Measurements from ENCODE around the gene NAV2.

The NAV2 gene

GRCh38 chr11:19725379-19726079, 12.9 kb downstream of the NAV2 start:
- Histone ChIP-seq H3K27ac (ENCODE audit: insufficient read depth in 1 of 2, low read depth in 1 of 2, low read length in 2 of 2, poor library complexity in 1 of 2, severe bottlenecking in 2 of 2) (no peak overlapping the region), H3K27me3 (replicated peaks in 2 of 5; ENCODE audit: control insufficient read depth in 4 of 5, insufficient read depth in 5 of 5, low read length in 4 of 5) (peaks cover 0 to 13% (median 0%) of the 10 kb centered on the region in 5 experiments), H3K36me3 (ENCODE audit: control insufficient read depth in 4 of 4, insufficient read depth in 4 of 4, low read length in 3 of 4) (no peaks in the 10 kb centered on the region), H3K4me3 (ENCODE audit: control insufficient read depth in 1 of 7, extremely low read depth in 1 of 7, insufficient read depth in 4 of 7, low read depth in 2 of 7, low read length in 6 of 7) (no peak overlapping the region), H3K9me3 (ENCODE audit: control extremely low read depth in 1 of 5, control insufficient read depth in 4 of 5, insufficient read depth in 2 of 5, low read depth in 1 of 5, low read length in 4 of 5) (no peaks in the 10 kb centered on the region), H3K4me1 (ENCODE audit: control extremely low read depth in 1 of 4, control insufficient read depth in 4 of 4, insufficient read depth in 4 of 4, low read length in 3 of 4) (peaks cover 0 to 10% (median 6%) of the 10 kb centered on the region in 4 experiments)
- no peak for DNase-seq
- CTCF ChIA-PET, result interaction anchor here (1.6 to 2.4 kb wide), 2 partner anchors 10 to 17 kb away, joined by 5 to 9 read pairs; no protein-coding TSS in a partner anchor
- POLR2A ChIA-PET, result no interaction called here
- 93% methylated on average over 11 of the region's 12 CpGs for WGBS (ENCODE audit: insufficient coverage)

- no peak for DNase-seq
- peaks cover 0 to 10% (median 6%) of the 10 kb centered on the region in 4 experiments for H3K4me1 ChIP-seq (ENCODE audit: control extremely low read depth in 1 of 4, control insufficient read depth in 4 of 4, insufficient read depth in 4 of 4, low read length in 3 of 4)
- H3K9me3 ChIP-seq (ENCODE audit: control extremely low read depth in 1 of 5, control insufficient read depth in 4 of 5, insufficient read depth in 2 of 5, low read depth in 1 of 5, low read length in 4 of 5), result no peaks in the 10 kb centered on the region
- H3K36me3 ChIP-seq (ENCODE audit: control insufficient read depth in 4 of 4, insufficient read depth in 4 of 4, low read length in 3 of 4), result no peaks in the 10 kb centered on the region
- H3K27me3 ChIP-seq (replicated peaks in 2 of 5; ENCODE audit: control insufficient read depth in 4 of 5, insufficient read depth in 5 of 5, low read length in 4 of 5), result peaks cover 0 to 13% (median 0%) of the 10 kb centered on the region in 5 experiments
- CTCF ChIA-PET, result interaction anchor here (1.4 to 2.5 kb wide), 3 partner anchors 8 to 174 kb away, joined by 4 to 10 read pairs (median 7); no protein-coding TSS in a partner anchor
- no CpG with 5 or more reads among the region's 1 CpG for WGBS (ENCODE audit: insufficient coverage)
- H3K27ac ChIP-seq (ENCODE audit: insufficient read depth in 1 of 2, low read depth in 1 of 2, low read length in 2 of 2, poor library complexity in 1 of 2, severe bottlenecking in 2 of 2), result no peak overlapping the region
- H3K4me3 ChIP-seq (ENCODE audit: control insufficient read depth in 1 of 7, extremely low read depth in 1 of 7, insufficient read depth in 4 of 7, low read depth in 2 of 7, low read length in 6 of 7), result no peak overlapping the region
- POLR2A ChIA-PET, result no interaction called here
These were observed 14.6 kb downstream of the NAV2 start for GRCh38 chr11:19727246-19727645.

GRCh38 chr11:19728436-19728835, 15.8 kb downstream of the NAV2 start:
- WGBS (ENCODE audit: insufficient coverage), result 100% methylated on average over 2 of the region's 4 CpGs
- H3K27ac ChIP-seq (ENCODE audit: insufficient read depth in 1 of 2, low read depth in 1 of 2, low read length in 2 of 2, poor library complexity in 1 of 2, severe bottlenecking in 2 of 2), result no peak overlapping the region
- no peak for DNase-seq
- CTCF ChIA-PET, result interaction anchor here (1.2 to 2.5 kb wide), 3 partner anchors 14 to 16 kb away, joined by 3 to 10 read pairs (median 4); partner anchors contain the start of gene NAV2
- no peaks in the 10 kb centered on the region for H3K9me3 ChIP-seq (ENCODE audit: control extremely low read depth in 1 of 5, control insufficient read depth in 4 of 5, insufficient read depth in 2 of 5, low read depth in 1 of 5, low read length in 4 of 5)
- peaks cover 0 to 10% (median 0%) of the 10 kb centered on the region in 5 experiments for H3K27me3 ChIP-seq (replicated peaks in 2 of 5; ENCODE audit: control insufficient read depth in 4 of 5, insufficient read depth in 5 of 5, low read length in 4 of 5)
- no peak overlapping the region for H3K4me3 ChIP-seq (ENCODE audit: control insufficient read depth in 1 of 7, extremely low read depth in 1 of 7, insufficient read depth in 4 of 7, low read depth in 2 of 7, low read length in 6 of 7)
- POLR2A ChIA-PET, result no interaction called here
- peaks cover 0 to 4% (median 2%) of the 10 kb centered on the region in 4 experiments for H3K4me1 ChIP-seq (ENCODE audit: control extremely low read depth in 1 of 4, control insufficient read depth in 4 of 4, insufficient read depth in 4 of 4, low read length in 3 of 4)
- H3K36me3 ChIP-seq (ENCODE audit: control insufficient read depth in 4 of 4, insufficient read depth in 4 of 4, low read length in 3 of 4), result no peaks in the 10 kb centered on the region

GRCh38 chr11:19729141-19729540, 16.5 kb downstream of the NAV2 start:
- POLR2A ChIA-PET, result no interaction called here
- no peaks in the 10 kb centered on the region for H3K9me3 ChIP-seq (ENCODE audit: control extremely low read depth in 1 of 5, control insufficient read depth in 4 of 5, insufficient read depth in 2 of 5, low read depth in 1 of 5, low read length in 4 of 5)
- WGBS (ENCODE audit: insufficient coverage), result 100% methylated on average over 2 of the region's 2 CpGs
- no peak for DNase-seq
- CTCF ChIA-PET, result interaction anchor here (0.8 to 1.5 kb wide), 4 partner anchors 14 to 20 kb away, joined by 3 to 4 read pairs (median 3); partner anchors contain the start of gene NAV2
- H3K36me3 ChIP-seq (ENCODE audit: control insufficient read depth in 4 of 4, insufficient read depth in 4 of 4, low read length in 3 of 4), result no peaks in the 10 kb centered on the region
- H3K4me1 ChIP-seq (ENCODE audit: control extremely low read depth in 1 of 4, control insufficient read depth in 4 of 4, insufficient read depth in 4 of 4, low read length in 3 of 4), result no peaks in the 10 kb centered on the region
- peaks cover 0 to 9% (median 0%) of the 10 kb centered on the region in 5 experiments for H3K27me3 ChIP-seq (replicated peaks in 2 of 5; ENCODE audit: control insufficient read depth in 4 of 5, insufficient read depth in 5 of 5, low read length in 4 of 5)
- H3K27ac ChIP-seq (ENCODE audit: insufficient read depth in 1 of 2, low read depth in 1 of 2, low read length in 2 of 2, poor library complexity in 1 of 2, severe bottlenecking in 2 of 2), result no peak overlapping the region
- H3K4me3 ChIP-seq (ENCODE audit: control insufficient read depth in 1 of 7, extremely low read depth in 1 of 7, insufficient read depth in 4 of 7, low read depth in 2 of 7, low read length in 6 of 7), result no peak overlapping the region

GRCh38 chr11:19730373-19730772, 17.7 kb downstream of the NAV2 start:
- POLR2A ChIA-PET, result no interaction called here
- Histone ChIP-seq H3K27ac (ENCODE audit: insufficient read depth in 1 of 2, low read depth in 1 of 2, low read length in 2 of 2, poor library complexity in 1 of 2, severe bottlenecking in 2 of 2) (no peak overlapping the region), H3K27me3 (replicated peaks in 2 of 5; ENCODE audit: control insufficient read depth in 4 of 5, insufficient read depth in 5 of 5, low read length in 4 of 5) (peaks cover 0 to 9% (median 0%) of the 10 kb centered on the region in 5 experiments), H3K4me3 (ENCODE audit: control insufficient read depth in 1 of 7, extremely low read depth in 1 of 7, insufficient read depth in 4 of 7, low read depth in 2 of 7, low read length in 6 of 7) (no peak overlapping the region), H3K9me3 (ENCODE audit: control extremely low read depth in 1 of 5, control insufficient read depth in 4 of 5, insufficient read depth in 2 of 5, low read depth in 1 of 5, low read length in 4 of 5) (no peaks in the 10 kb centered on the region), H3K36me3 (ENCODE audit: control insufficient read depth in 4 of 4, insufficient read depth in 4 of 4, low read length in 3 of 4) (no peaks in the 10 kb centered on the region), H3K4me1 (ENCODE audit: control extremely low read depth in 1 of 4, control insufficient read depth in 4 of 4, insufficient read depth in 4 of 4, low read length in 3 of 4) (no peaks in the 10 kb centered on the region)
- WGBS (ENCODE audit: insufficient coverage), result 100% methylated on average over 11 of the region's 11 CpGs
- CTCF ChIA-PET, result interaction anchor here (0.6 to 1.2 kb wide), 2 partner anchors 10 to 12 kb away, joined by 3 to 5 read pairs; no protein-coding TSS in a partner anchor
- no peak for DNase-seq

GRCh38 chr11:19734171-19734570, 21.5 kb downstream of the NAV2 start:
- ChIA-PET POLR2A (no interaction called here), CTCF (interaction anchor here (2.0 to 6.9 kb wide), 3 partner anchors 9 to 174 kb away, joined by 6 to 49 read pairs (median 12); no protein-coding TSS in a partner anchor)
- H3K27me3 ChIP-seq (replicated peaks in 2 of 5; ENCODE audit: control insufficient read depth in 4 of 5, insufficient read depth in 5 of 5, low read length in 4 of 5), result peaks cover 0 to 2% (median 0%) of the 10 kb centered on the region in 5 experiments
- H3K4me3 ChIP-seq (ENCODE audit: control insufficient read depth in 1 of 7, extremely low read depth in 1 of 7, insufficient read depth in 4 of 7, low read depth in 2 of 7, low read length in 6 of 7), result no peak overlapping the region
- WGBS (ENCODE audit: insufficient coverage), result 100% methylated on average over 1 of the region's 2 CpGs
- no peak overlapping the region for H3K27ac ChIP-seq (ENCODE audit: insufficient read depth in 1 of 2, low read depth in 1 of 2, low read length in 2 of 2, poor library complexity in 1 of 2, severe bottlenecking in 2 of 2)
- DNase-seq, result no peak
- H3K9me3 ChIP-seq (ENCODE audit: control extremely low read depth in 1 of 5, control insufficient read depth in 4 of 5, insufficient read depth in 2 of 5, low read depth in 1 of 5, low read length in 4 of 5), result no peaks in the 10 kb centered on the region
- no peaks in the 10 kb centered on the region for H3K4me1 ChIP-seq (ENCODE audit: control extremely low read depth in 1 of 4, control insufficient read depth in 4 of 4, insufficient read depth in 4 of 4, low read length in 3 of 4)
- H3K36me3 ChIP-seq (ENCODE audit: control insufficient read depth in 4 of 4, insufficient read depth in 4 of 4, low read length in 3 of 4), result no peaks in the 10 kb centered on the region
